Osteoblast (primary cell): Measurements from ENCODE around the gene TMPRSS11E. TPM values are rescaled to one million over a fixed set of nuclear protein-coding genes. Genes with fewer than 3 reads are reported as not detected.
"Not testable (repeated sequence)": the region's sequence is repeated elsewhere in the genome, so short reads cannot be mapped to it uniquely, and the experiment has no call there.

Source experiments
- DNase-seq: peaks from one replicate; pipeline ENCODE4 v3.0.0; 2011; ENCODE audit warnings: low spot score, mixed read lengths; ENCODE audit not compliant: insufficient read length; ENCODE audit errors: missing footprints
- H2AFZ ChIP-seq: 2 replicates; pipeline ENCODE4 v1.6.0; 2011; ENCODE audit warnings: mild to moderate bottlenecking, low read length
- H3K27ac ChIP-seq: 2 replicates; pipeline ENCODE4 v1.5.1; 2011; ENCODE audit warnings: mild to moderate bottlenecking, low read depth, low read length, moderate library complexity
- H3K27me3 ChIP-seq: 2 replicates; pipeline ENCODE4 v1.6.0; 2012; ENCODE audit warnings: mild to moderate bottlenecking, control low read depth, inconsistent platforms, low read length, moderate library complexity; ENCODE audit not compliant: insufficient read depth
- H3K36me3 ChIP-seq: 2 replicates; pipeline ENCODE4 v1.5.1; 2011; ENCODE audit warnings: mild to moderate bottlenecking, low read length, control low read depth, moderate library complexity; ENCODE audit not compliant: insufficient read depth
- H3K4me1 ChIP-seq: 2 replicates; pipeline ENCODE4 v1.5.1; 2011; ENCODE audit warnings: mild to moderate bottlenecking, low read length, control low read depth, moderate library complexity; ENCODE audit not compliant: insufficient read depth
- H3K4me2 ChIP-seq: 2 replicates; pipeline ENCODE4 v1.6.0; 2011; ENCODE audit warnings: mild to moderate bottlenecking, low read length; ENCODE audit not compliant: insufficient read depth
- H3K4me3 ChIP-seq: fragments of 200-600 bp; sonication (generic); 3 replicates; pipeline ENCODE4 v1.5.1; 2012; ENCODE audit warnings: mild to moderate bottlenecking, low read length, inconsistent platforms; ENCODE audit not compliant: insufficient read depth
- H3K79me2 ChIP-seq: 2 replicates; pipeline ENCODE4 v1.6.0; 2012; ENCODE audit warnings: mild to moderate bottlenecking, low read length, control low read depth, inconsistent platforms; ENCODE audit not compliant: insufficient read depth
- H3K9me3 ChIP-seq: 2 replicates; pipeline ENCODE4 v1.5.1; 2011; ENCODE audit warnings: low read depth, low read length, control low read depth
- H4K20me1 ChIP-seq: 2 replicates; pipeline ENCODE4 v1.6.0; 2012; ENCODE audit warnings: mild to moderate bottlenecking, low read length, control low read depth; ENCODE audit not compliant: insufficient read depth
- total RNA-seq: library from RNA; depleted of rRNA; stranded (reverse); fragments of >200 nt; gene quantifications from 2 replicates; pipeline ENCODE4 v1.2.3, GENCODE V29; 2012
- TF ChIP-seq, protein P1 (sequence below): IDR thresholded peaks from 2 replicates; pipeline ENCODE4 v1.5.1; 2011; ENCODE audit warnings: mild to moderate bottlenecking, low read depth, low read length, moderate library complexity; ENCODE audit errors: extremely low read depth

TMPRSS11E gene
- total RNA-seq, 1 donor, result not detected

DNA sequence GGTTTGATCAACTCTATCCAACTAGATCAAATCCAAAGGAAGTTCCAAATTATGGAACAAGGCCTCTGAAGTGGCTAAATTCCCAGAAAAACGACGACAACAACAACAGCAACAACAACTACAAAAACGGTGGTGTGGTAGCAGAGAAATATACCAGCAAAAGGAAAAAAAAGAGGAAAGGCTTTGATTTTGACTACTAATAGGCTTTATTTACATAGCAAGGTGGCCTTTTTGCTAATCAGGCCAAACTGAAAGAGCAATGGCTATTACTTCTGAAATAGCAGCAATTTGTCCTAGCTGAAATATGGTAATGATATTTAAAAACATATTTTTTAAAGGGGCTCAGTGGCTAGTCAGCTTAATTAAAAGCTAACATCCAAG lies 40.8 kb upstream of the TMPRSS11E start:
- Histone ChIP-seq H3K9me3 (no peaks in the 10 kb centered on the region), H3K27me3 (no peaks in the 10 kb centered on the region), H3K79me2 (no peaks in the 10 kb centered on the region), H4K20me1 (no peaks in the 10 kb centered on the region), H2AFZ (no peak overlapping the region), H3K4me1 (no peaks in the 10 kb centered on the region), H3K36me3 (no peaks in the 10 kb centered on the region), H3K27ac (no peak overlapping the region), H3K4me2 (no peak overlapping the region), H3K4me3 (no peak overlapping the region)
- DNase-seq, result no peak
- TF ChIP-seq, protein P1, sequence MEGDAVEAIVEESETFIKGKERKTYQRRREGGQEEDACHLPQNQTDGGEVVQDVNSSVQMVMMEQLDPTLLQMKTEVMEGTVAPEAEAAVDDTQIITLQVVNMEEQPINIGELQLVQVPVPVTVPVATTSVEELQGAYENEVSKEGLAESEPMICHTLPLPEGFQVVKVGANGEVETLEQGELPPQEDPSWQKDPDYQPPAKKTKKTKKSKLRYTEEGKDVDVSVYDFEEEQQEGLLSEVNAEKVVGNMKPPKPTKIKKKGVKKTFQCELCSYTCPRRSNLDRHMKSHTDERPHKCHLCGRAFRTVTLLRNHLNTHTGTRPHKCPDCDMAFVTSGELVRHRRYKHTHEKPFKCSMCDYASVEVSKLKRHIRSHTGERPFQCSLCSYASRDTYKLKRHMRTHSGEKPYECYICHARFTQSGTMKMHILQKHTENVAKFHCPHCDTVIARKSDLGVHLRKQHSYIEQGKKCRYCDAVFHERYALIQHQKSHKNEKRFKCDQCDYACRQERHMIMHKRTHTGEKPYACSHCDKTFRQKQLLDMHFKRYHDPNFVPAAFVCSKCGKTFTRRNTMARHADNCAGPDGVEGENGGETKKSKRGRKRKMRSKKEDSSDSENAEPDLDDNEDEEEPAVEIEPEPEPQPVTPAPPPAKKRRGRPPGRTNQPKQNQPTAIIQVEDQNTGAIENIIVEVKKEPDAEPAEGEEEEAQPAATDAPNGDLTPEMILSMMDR, result no peak

DNA sequence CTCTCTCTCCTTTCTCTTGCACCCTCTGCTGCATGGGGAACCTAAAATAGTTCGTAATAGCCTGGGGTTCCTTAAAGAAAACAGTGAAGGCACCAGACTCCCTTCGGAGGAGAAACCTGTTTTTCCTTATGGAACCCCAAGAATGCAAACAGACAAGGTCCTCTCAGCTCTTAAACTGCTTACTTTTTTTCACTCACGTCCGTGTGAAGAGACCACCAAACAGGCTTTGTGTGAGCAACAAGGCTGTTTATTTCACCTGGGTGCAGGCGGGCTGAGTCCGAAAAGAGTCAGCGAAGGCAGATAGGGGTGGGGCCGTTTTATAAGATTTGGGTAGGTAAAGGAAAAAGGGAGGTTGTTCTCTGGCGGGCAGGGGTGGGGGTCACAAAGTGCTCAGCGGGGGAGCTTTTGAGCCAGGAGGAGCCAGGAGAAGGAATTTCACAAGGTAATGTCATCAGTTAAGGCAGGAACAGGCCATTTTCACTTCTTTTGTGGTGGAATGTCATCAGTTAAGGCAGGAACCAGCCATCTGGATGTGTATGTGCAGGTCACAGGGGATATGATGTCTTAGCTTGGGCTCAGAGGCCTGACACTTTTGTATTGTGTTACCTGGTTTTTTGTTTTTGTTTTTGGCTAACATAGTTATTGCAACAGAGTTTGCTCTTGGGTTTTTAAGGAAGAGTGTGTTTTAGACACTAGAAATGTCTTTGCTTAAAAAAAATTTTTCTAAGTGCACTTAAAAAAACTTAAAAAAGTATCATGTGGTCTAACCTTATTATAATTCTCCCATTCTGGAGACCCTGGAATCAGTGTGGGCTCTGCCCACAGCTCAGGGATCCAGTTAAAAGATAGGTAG lies 40.0 kb upstream of the TMPRSS11E start:
- not testable (repeated sequence) for H3K4me3 ChIP-seq, H3K27me3 ChIP-seq, H3K4me2 ChIP-seq, H3K9me3 ChIP-seq, H3K4me1 ChIP-seq, H2AFZ ChIP-seq, H3K36me3 ChIP-seq, DNase-seq, H3K79me2 ChIP-seq, H3K27ac ChIP-seq, H4K20me1 ChIP-seq

DNA sequence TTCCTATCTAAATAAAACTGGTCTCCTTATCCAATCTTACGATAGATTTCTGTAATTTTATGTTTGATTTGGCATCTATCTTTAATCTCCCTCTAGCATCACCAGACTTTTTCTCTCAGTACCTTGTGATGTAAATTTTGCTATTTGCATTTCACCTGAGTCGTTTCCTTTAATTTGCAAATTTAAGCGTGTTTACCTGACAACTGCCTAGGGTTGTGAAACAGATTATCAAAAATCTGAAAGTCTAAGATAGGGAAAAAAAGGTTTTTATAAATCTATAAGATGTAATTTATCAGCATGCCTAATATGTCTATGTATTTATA lies 39.4 kb upstream of the TMPRSS11E start:
- no peaks in the 10 kb centered on the region for H3K79me2 ChIP-seq
- H3K4me2 ChIP-seq, result no peak overlapping the region
- no peaks in the 10 kb centered on the region for H3K4me1 ChIP-seq
- no peak overlapping the region for H3K27ac ChIP-seq
- H3K36me3 ChIP-seq, result no peaks in the 10 kb centered on the region
- H4K20me1 ChIP-seq, result no peaks in the 10 kb centered on the region
- no peaks in the 10 kb centered on the region for H3K27me3 ChIP-seq
- DNase-seq, result no peak
- no peak overlapping the region for H3K4me3 ChIP-seq
- H3K9me3 ChIP-seq, result no peaks in the 10 kb centered on the region
- TF ChIP-seq, protein P1, result no peak
- no peak overlapping the region for H2AFZ ChIP-seq

DNA sequence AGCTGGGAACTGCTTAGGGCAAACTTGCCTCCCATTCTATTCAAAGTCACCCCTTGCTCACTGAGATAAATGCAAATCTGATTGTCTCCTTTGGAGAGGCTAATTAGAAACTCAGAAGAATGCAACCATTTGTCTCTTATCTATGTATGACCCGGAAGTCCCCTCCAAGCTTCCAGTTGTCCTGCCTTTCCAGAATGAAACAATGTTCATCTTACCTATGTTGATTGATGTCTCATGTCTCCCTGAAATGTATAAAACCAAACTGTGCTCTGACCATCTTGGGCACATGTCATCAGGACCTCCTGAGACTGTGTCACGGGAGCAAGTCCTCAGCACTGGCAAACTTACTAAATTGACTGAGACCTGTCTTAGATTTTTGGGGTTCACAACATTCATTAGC lies 37.1 kb upstream of the TMPRSS11E start:
- Histone ChIP-seq H3K27me3 (no peaks in the 10 kb centered on the region), H3K36me3 (no peaks in the 10 kb centered on the region), H4K20me1 (no peaks in the 10 kb centered on the region), H3K4me1 (no peaks in the 10 kb centered on the region), H3K9me3 (no peaks in the 10 kb centered on the region), H3K4me2 (no peak overlapping the region), H3K79me2 (no peaks in the 10 kb centered on the region), H3K4me3 (no peak overlapping the region), H2AFZ (no peak overlapping the region), H3K27ac (no peak overlapping the region)
- no peak for DNase-seq
- TF ChIP-seq, protein P1, result no peak
